VCaP (cell line): Measurements from ENCODE around the gene PPFIA3.

Experiments used
- H3K27ac ChIP-seq: fragments of 450-650 bp; 2 replicates; pipeline ENCODE4 v1.5.1; 2017
- TF ChIP-seq, protein P1 (sequence below): fragments of 450-650 bp; conservative IDR thresholded peaks from 2 replicates; pipeline ENCODE4 v1.5.1; 2017; ENCODE audit warnings: mild to moderate bottlenecking, moderate library complexity

The PPFIA3 gene

GRCh38 chr19:49188626-49189200 lies 69.4 kb downstream of the PPFIA3 start:
- H3K27ac ChIP-seq, result no peak overlapping the region
- TF ChIP-seq, protein P1, sequence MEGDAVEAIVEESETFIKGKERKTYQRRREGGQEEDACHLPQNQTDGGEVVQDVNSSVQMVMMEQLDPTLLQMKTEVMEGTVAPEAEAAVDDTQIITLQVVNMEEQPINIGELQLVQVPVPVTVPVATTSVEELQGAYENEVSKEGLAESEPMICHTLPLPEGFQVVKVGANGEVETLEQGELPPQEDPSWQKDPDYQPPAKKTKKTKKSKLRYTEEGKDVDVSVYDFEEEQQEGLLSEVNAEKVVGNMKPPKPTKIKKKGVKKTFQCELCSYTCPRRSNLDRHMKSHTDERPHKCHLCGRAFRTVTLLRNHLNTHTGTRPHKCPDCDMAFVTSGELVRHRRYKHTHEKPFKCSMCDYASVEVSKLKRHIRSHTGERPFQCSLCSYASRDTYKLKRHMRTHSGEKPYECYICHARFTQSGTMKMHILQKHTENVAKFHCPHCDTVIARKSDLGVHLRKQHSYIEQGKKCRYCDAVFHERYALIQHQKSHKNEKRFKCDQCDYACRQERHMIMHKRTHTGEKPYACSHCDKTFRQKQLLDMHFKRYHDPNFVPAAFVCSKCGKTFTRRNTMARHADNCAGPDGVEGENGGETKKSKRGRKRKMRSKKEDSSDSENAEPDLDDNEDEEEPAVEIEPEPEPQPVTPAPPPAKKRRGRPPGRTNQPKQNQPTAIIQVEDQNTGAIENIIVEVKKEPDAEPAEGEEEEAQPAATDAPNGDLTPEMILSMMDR, result no peak

DNA sequence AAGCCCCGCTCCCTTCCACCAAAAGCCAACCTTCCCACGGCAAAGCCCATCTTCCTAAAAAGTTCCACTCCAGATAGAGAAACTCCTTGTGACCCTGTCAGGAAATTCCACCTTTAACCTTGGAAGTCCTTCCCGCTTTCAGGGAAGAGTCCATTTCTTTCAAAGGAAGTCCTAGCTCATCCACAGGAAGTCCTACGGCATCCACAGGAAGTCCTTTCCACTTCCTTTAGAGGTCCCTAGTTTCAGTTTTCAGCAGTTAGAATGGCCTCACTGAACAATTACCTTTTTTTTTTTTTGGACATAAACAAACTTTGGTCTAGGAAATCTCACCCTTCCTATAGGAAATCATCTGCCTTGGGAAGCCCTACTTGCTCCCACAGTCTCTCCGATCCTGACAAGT lies 69.9 kb downstream of the PPFIA3 start:
- no peak overlapping the region for H3K27ac ChIP-seq
- TF ChIP-seq, protein P1, result no peak

GRCh38 chr19:49190781-49191180 lies 71.4 kb downstream of the PPFIA3 start:
- no peak overlapping the region for H3K27ac ChIP-seq
- TF ChIP-seq, protein P1, result no peak

- no peak overlapping the region for H3K27ac ChIP-seq
- TF ChIP-seq, protein P1, result no peak
Measured at GRCh38 chr19:49193822-49194394, 74.6 kb downstream of the PPFIA3 start.

- TF ChIP-seq, protein P1, result no peak
- H3K27ac ChIP-seq, result no peak overlapping the region
Measured at GRCh38 chr19:49194408-49194807, 75.1 kb downstream of the PPFIA3 start.

DNA sequence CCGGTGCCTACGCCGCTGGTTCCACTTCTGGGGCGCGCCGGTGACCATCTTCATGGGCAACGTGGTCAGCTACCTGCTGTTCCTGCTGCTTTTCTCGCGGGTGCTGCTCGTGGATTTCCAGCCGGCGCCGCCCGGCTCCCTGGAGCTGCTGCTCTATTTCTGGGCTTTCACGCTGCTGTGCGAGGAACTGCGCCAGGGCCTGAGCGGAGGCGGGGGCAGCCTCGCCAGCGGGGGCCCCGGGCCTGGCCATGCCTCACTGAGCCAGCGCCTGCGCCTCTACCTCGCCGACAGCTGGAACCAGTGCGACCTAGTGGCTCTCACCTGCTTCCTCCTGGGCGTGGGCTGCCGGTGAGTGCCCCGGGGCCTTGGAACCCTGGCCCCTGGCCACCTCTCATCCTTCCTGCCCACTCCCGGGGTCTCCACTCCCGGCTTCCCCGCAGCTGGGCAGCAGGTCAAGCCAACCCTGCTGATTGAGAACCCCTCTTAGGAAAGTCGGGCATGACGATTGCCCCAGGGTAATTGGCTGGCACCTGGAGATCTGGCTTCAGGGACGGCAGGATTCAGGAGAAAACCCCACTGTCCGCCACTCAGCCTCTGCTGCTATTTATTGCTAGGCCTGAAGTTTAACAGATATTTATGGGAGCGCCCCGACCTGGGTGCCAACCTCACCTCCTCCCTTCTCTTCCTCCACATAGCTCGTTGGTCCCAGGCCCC lies 77.3 kb downstream of the PPFIA3 start:
- no peak overlapping the region for H3K27ac ChIP-seq
- TF ChIP-seq, protein P1, result no peak

GRCh38 chr19:49200238-49200862 lies 81.0 kb downstream of the PPFIA3 start:
- TF ChIP-seq, protein P1, result no peak
- peak overlapping the region; percentile 18; the same call in 1 of the 2 replicates for H3K27ac ChIP-seq
